ENCODE measurements around the gene NALCN. TPM values are rescaled to one million over a fixed set of nuclear protein-coding genes. Genes with fewer than 3 reads are reported as not detected.

The NALCN gene
- total and polyA plus RNA-seq, 2 donors (not counting 1 experiment from before 2014, with no cell fraction given): not detected

DNA sequence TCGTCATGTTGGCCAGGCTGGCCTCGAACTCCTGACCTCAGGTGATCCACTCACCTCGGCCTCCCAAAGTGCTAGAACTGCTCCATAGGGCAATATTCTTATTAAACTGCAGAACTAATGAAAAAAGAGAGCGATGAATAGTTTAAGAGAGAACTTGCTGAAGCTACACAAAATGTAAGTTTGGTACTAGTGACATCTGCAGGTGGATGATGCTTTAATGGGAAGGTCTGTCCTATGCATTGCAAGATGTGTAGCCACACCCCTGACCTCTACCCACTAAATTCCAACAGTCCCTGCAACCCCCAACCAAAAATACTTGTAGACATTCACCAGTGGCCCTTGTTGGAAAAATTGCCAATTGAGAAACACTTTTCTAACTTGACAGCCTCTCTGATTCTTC is 117.8 kb downstream of the NALCN start:
- H3K27ac Mint-ChIP-seq: no peak overlapping the region

DNA sequence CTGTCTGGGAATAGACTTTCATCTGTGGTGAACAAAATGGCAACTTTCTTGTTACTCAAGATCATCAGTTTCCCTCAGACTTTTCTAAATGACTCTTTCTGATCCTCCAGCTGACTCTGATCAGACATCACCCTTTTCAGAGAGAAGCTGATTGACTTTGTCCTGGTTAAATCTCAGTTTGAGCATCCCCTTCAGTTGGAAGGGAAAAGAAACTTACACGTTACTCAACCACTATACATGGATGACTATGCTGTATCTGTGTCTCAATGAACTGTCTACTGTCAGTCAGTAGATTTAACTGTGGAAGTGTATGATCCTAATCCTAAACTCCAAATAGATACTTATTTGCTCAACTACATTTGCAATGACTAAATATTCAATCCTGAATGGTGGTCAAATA is 118.5 kb downstream of the NALCN start:
- no peaks in the 10 kb centered on the region for H3K27me3 Mint-ChIP-seq
- no peak overlapping the region for H3K9ac ChIP-seq (ENCODE audit: low read length)
- no peaks in the 10 kb centered on the region for H3K27me3 ChIP-seq (replicated peaks in 1 of 4; ENCODE audit: control extremely low read depth in 1 of 4, control insufficient read depth in 3 of 4, insufficient read depth in 4 of 4, low read length in 3 of 4)
- H3K4me2 ChIP-seq (replicated peaks; ENCODE audit: low read depth, low read length, poor library complexity, severe bottlenecking): no peak overlapping the region
- H3K9me3 Mint-ChIP-seq (ENCODE audit: insufficient read depth): peaks cover 8% of the 10 kb centered on the region
- H3K36me3 ChIP-seq (replicated peaks in 1 of 2; ENCODE audit: control extremely low read depth in 1 of 2, control insufficient read depth in 1 of 2, extremely low read depth in 1 of 2, insufficient read depth in 2 of 2, low read length in 1 of 2): no peaks in the 10 kb centered on the region
- POLR2A ChIA-PET: no interaction called here
- no peak overlapping the region for H3K4me3 ChIP-seq (ENCODE audit: control extremely low read depth in 1 of 5, extremely low read depth in 1 of 5, insufficient read depth in 1 of 5, low read depth in 2 of 5, low read length in 4 of 5)
- H3K4me3 Mint-ChIP-seq: no peak overlapping the region
- CTCF ChIA-PET: no interaction called here
- no peaks in the 10 kb centered on the region for H3K4me1 ChIP-seq (ENCODE audit: control insufficient read depth in 2 of 2, insufficient read depth in 2 of 2, low read length in 2 of 2)
- H4K20me1 ChIP-seq (ENCODE audit: control insufficient read depth, insufficient read depth, low read length, poor library complexity, severe bottlenecking): no peaks in the 10 kb centered on the region
- ATAC-seq (ENCODE audit: low read depth): no peak
- no peak overlapping the region for H3K27ac ChIP-seq (ENCODE audit: low read length in 2 of 2)
- WGBS (ENCODE audit: insufficient coverage): no CpG with 5 or more reads among the region's 1 CpG
- H3K4me1 Mint-ChIP-seq: no peaks in the 10 kb centered on the region
- no peak overlapping the region for H3K27ac Mint-ChIP-seq
- no peak for DNase-seq
- H2AFZ ChIP-seq (ENCODE audit: insufficient read depth, low read depth, low read length, poor library complexity, severe bottlenecking): no peak overlapping the region
- no peaks in the 10 kb centered on the region for H3K79me2 ChIP-seq (ENCODE audit: control insufficient read depth, insufficient read depth, low read length)
- intact Hi-C loops (cut with micrococcal nuclease): no loop called here
- peaks cover 0 to 3% (median 0%) of the 10 kb centered on the region in 3 donors for H3K9me3 ChIP-seq (ENCODE audit: control extremely low read depth in 1 of 3, control insufficient read depth in 2 of 3, insufficient read depth in 1 of 3, low read length in 2 of 3)
- TF ChIP-seq EZH2 (IDR thresholded peaks at IDR 0.05; ENCODE audit: borderline replicate concordance, insufficient read depth, low read depth, low read length, poor library complexity, severe bottlenecking): no peak
- TF ChIP-seq, protein P1, sequence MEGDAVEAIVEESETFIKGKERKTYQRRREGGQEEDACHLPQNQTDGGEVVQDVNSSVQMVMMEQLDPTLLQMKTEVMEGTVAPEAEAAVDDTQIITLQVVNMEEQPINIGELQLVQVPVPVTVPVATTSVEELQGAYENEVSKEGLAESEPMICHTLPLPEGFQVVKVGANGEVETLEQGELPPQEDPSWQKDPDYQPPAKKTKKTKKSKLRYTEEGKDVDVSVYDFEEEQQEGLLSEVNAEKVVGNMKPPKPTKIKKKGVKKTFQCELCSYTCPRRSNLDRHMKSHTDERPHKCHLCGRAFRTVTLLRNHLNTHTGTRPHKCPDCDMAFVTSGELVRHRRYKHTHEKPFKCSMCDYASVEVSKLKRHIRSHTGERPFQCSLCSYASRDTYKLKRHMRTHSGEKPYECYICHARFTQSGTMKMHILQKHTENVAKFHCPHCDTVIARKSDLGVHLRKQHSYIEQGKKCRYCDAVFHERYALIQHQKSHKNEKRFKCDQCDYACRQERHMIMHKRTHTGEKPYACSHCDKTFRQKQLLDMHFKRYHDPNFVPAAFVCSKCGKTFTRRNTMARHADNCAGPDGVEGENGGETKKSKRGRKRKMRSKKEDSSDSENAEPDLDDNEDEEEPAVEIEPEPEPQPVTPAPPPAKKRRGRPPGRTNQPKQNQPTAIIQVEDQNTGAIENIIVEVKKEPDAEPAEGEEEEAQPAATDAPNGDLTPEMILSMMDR (IDR thresholded peaks at IDR 0.05): no peak

More for the DNA sequence above, 117.8 kb downstream of the NALCN start:
- WGBS (ENCODE audit: insufficient coverage): no CpG with 5 or more reads among the region's 4 CpGs
- Mint-ChIP-seq H3K9me3 (ENCODE audit: insufficient read depth) (peaks cover 6% of the 10 kb centered on the region), H3K4me3 (no peak overlapping the region), H3K4me1 (no peaks in the 10 kb centered on the region), H3K27me3 (no peaks in the 10 kb centered on the region)
- Histone ChIP-seq H3K4me2 (replicated peaks; ENCODE audit: low read depth, low read length, poor library complexity, severe bottlenecking) (no peak overlapping the region), H3K36me3 (replicated peaks in 1 of 2; ENCODE audit: control extremely low read depth in 1 of 2, control insufficient read depth in 1 of 2, extremely low read depth in 1 of 2, insufficient read depth in 2 of 2, low read length in 1 of 2) (no peaks in the 10 kb centered on the region), H3K4me3 (ENCODE audit: control extremely low read depth in 1 of 5, extremely low read depth in 1 of 5, insufficient read depth in 1 of 5, low read depth in 2 of 5, low read length in 4 of 5) (no peak overlapping the region), H3K27ac (ENCODE audit: low read length in 2 of 2) (no peak overlapping the region), H3K9ac (ENCODE audit: low read length) (no peak overlapping the region), H4K20me1 (ENCODE audit: control insufficient read depth, insufficient read depth, low read length, poor library complexity, severe bottlenecking) (no peaks in the 10 kb centered on the region), H3K9me3 (ENCODE audit: control extremely low read depth in 1 of 3, control insufficient read depth in 2 of 3, insufficient read depth in 1 of 3, low read length in 2 of 3) (peaks cover 0 to 3% (median 0%) of the 10 kb centered on the region in 3 donors), H3K79me2 (ENCODE audit: control insufficient read depth, insufficient read depth, low read length) (no peaks in the 10 kb centered on the region), H2AFZ (ENCODE audit: insufficient read depth, low read depth, low read length, poor library complexity, severe bottlenecking) (no peak overlapping the region), H3K4me1 (ENCODE audit: control insufficient read depth in 2 of 2, insufficient read depth in 2 of 2, low read length in 2 of 2) (no peaks in the 10 kb centered on the region), H3K27me3 (replicated peaks in 1 of 4; ENCODE audit: control extremely low read depth in 1 of 4, control insufficient read depth in 3 of 4, insufficient read depth in 4 of 4, low read length in 3 of 4) (no peaks in the 10 kb centered on the region)
- TF ChIP-seq, protein P1 (IDR thresholded peaks at IDR 0.05): no peak
- TF ChIP-seq EZH2 (IDR thresholded peaks at IDR 0.05; ENCODE audit: borderline replicate concordance, insufficient read depth, low read depth, low read length, poor library complexity, severe bottlenecking): no peak
- CTCF ChIA-PET: no interaction called here
- DNase-seq (no peak), ATAC-seq (ENCODE audit: low read depth) (no peak)
- intact Hi-C loops (cut with micrococcal nuclease): no loop called here
- POLR2A ChIA-PET: no interaction called here

Measured in B cell (primary cell).